ENCODE data around the gene PSMB2.
"Not testable (repeated sequence)": the region's sequence is repeated elsewhere in the genome, so short reads cannot be mapped to it uniquely, and the experiment has no call there.

PSMB2 gene

DNA sequence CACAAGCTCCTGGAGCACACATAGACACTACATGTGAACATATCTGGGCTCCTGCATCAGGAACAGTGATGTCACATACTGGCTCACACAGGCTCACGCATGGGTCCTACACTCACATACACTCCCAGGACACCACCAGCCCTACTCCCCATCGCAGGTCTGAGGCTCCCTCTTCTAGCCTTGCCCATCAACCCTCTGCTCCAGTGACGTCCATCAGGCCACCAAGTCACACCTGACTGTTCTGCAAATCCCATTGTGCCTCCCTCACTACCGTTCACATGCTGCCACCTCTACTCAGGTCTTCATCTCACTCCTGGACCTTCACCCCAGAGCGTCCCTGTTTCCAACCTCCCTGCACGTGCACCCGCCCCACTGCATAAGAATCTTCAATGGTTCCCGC is 50.1 kb downstream of the PSMB2 start:
- DNase-seq: no peak

DNA sequence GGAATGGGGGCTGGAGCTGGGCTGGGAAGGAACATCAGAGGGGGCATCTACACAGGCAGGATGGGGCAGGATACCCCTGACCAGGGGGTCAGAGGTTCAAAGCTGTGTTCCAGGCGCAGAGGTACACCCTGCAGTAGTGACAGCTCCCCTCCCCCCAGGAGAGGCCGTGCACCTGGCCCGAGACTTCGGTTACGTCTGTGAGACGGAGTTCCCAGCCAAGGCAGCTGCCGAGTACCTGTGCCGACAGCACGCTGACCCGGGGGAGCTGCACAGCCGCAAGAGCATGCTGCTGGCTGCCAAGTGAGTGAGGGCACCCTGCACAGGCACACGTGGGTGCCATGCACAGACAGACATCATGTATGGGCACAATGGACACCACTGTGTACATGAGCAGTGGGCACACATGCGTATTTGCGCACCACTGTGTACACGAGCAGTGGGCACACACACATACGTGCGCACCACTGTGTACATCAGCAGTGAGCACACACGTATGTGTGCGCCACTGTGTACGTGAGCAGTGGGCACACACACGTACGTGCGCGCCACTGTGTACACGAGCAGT is 50.8 kb downstream of the PSMB2 start:
- no peak for DNase-seq

DNA sequence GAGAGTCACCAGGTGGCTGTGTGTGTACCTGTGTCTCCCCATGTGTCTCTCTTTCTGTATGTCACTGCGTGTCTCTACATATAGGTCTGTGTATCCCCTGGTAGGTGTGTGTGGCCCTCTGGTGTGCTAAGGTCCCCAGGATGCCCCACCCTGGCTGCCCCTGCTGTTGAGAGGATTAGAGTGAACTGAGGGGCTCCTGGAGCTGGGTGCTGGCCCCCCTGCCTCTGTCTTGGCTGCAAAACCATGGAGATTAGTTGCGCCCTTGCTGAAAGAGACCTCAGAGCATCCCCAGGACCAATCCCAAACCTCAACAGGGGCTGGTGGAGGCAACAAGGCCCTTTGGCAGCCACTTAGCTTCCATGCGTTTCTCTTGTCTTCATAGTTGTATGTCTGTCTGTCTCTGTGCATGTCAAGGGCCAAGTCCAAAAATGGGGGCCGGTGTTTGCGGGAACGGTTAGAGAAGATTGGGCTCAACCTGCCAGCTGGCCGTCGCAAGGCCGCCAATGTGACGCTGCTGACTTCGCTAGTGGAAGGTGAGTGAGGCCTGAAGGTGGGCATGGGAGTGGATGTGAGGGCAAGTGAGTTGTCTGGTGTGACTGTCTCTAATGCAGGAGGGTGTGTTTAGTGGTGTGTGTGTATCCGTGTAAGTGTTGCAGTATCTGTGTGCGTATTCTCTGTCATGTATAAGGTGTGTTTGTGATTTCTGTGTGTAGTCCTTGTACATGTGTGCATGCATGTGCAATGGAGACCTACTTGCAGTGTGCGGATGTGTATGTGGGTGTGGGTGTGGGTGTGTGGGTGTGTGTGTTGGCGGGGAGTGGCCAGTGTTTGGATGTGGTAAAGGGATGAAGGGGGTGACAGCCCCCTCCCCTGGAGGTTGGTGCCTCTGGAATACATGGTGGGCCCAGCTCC is 51.6 kb downstream of the PSMB2 start:
- no peak for DNase-seq

DNA sequence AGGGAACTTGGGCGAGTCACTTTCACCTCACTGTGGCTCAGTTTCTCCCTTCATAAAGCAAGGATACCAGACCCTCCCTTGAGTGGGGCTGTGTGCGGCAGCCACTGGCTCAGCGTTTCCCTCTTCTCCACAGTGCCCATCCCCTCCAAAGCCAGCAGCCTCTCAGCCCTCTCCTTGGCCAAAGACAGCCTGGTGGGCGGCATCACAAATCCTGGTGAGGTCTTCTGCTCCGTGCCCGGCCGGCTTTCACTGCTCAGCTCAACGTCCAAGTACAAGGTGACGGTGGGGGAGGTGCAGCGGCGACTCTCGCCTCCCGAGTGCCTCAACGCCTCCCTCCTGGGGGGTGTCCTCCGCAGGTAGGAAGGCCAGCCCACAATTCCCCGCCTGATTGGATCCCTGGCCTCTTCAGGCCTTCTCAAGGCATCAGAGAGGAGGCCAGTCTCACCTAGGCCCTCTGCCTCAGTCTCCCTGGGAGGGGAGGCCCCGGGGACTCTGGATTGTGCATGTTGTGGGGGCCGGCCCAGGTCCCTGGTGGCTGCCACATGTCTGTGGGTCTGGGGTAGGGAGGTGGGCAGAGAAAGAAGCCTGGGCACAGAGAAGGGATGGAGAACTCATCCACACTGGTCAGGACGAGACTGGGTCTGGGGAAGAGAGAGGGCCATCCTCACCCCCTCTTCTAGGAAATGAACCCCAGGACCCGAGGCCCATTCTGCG is 53.0 kb downstream of the PSMB2 start:
- DNase-seq: no peak

DNA sequence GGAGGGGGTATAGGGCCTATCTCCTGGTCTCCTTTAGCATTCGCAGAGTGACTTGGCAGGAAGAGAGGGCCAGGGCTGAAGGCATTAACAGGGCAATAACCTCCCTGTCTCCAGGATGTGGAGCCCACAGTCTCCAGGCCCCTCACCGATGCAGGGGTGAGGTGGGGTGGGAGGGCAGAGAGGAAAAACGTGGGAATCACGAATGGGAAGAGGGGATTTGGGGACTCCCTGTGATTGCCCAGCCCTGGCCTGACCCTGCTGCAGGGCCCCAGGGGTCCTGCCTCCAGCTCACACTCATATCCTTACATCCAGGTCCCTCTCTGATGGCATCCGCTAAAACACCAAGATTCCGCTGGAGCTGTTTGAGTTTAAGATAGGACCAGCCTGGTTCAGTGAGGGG is 53.6 kb downstream of the PSMB2 start:
- DNase-seq: no peak

DNA sequence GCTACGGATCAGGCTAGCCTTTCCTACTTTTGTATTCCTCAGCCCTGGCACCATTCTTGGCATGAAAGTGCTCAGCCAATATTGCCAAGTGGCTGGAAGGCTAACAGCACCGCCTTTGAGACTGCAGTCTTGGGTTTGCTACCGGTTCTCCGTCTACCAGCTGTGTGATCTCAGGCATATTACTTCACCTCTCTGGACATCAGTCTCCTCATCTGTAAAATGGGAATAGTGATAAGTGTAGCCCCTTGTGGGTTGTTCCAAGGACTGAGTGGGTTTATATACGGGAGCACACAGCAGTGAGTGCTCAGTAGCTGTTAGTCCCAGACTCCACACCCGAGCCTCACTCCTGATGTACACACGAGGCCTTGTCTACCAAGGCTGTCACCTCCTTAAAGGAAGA is 54.5 kb downstream of the PSMB2 start:
- DNase-seq: no peak

DNA sequence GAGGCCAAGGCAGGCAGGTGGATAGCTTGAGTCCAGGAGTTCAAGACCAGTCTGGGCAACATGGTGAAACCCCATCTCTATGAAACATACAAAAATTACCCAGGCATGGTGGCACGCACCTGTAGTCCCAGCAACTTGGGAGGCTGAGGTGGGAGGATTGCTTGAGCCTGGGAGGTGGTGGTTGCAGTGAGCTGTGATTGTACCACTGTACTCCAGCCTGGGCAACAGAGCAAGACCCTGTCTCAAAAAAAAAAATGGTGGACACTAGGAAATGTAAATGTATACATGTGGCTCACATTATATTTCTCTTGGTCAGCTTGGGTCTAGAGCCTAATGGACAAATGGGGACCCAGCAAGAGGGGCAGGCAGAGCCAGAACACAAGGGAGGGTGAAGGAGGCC is 55.5 kb downstream of the PSMB2 start:
- DNase-seq: not testable (repeated sequence)

DNA sequence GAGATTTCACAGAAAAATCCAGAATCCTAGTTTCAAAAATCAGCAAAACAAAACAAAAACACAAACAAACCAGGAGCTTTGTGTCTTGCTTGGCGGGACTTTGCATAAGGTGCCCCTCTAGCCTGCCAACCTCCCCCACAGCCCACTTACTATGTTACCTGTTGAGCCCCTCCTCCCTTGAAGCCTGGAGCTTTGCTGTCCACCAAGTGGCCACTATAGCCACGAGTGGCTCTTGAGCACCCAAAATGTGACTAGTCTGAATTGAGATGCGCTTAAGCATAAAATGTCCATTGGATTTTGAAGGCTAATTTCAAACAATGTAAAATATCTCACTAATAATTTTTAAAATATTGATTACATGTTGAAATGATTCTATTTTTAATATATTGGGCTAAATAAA is 56.0 kb downstream of the PSMB2 start:
- no peak for DNase-seq

DNA sequence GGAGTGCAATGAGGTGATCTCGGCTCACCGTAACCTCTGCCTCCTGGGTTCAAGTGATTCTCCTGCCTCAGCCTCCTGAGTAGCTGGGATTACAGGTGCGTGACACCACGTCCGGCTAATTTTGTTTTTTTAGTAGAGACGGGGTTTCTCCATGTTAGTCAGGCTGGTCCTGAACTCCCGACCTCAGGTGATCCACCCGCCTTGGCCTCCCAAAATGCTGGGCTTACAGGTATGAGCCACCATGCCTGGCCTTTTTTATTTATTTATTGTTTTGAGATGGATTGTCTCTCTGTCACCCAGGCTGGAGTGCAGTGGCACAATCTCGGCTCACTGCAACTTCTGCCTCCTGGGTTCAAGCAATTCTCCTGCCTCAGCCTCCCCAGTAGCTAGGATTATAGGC is 59.7 kb downstream of the PSMB2 start:
- DNase-seq: not testable (repeated sequence)

DNA sequence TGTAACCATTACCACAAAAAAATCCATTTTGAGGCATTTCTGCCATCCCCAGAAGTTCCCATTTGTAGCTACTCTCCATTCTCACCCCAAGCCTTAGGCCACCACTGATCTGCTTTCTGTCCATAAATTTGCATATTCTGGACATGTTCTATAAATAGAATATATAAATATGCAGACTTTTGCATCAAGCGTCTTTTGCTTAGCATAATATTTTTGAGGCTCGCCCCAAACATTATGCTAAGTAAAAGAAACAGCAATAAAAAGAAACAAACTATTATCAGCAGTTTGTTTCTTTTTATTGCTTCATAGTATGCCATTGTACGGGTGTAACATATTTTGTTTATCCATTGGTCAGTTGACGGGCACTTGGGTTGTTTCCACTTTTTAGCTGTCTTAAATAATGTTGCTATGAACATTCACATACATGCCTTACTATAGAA is 60.4 kb downstream of the PSMB2 start:
- no peak for DNase-seq

DNA sequence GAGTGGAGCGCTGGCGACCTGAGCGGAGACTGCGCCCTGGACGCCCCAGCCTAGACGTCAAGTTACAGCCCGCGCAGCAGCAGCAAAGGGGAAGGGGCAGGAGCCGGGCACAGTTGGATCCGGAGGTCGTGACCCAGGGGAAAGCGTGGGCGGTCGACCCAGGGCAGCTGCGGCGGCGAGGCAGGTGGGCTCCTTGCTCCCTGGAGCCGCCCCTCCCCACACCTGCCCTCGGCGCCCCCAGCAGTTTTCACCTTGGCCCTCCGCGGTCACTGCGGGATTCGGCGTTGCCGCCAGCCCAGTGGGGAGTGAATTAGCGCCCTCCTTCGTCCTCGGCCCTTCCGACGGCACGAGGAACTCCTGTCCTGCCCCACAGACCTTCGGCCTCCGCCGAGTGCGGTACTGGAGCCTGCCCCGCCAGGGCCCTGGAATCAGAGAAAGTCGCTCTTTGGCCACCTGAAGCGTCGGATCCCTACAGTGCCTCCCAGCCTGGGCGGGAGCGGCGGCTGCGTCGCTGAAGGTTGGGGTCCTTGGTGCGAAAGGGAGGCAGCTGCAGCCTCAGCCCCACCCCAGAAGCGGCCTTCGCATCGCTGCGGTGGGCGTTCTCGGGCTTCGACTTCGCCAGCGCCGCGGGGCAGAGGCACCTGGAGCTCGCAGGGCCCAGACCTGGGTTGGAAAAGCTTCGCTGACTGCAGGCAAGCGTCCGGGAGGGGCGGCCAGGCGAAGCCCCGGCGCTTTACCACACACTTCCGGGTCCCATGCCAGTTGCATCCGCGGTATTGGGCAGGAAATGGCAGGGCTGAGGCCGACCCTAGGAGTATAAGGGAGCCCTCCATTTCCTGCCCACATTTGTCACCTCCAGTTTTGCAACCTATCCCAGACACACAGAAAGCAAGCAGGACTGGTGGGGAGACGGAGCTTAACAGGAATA is 64.0 kb downstream of the PSMB2 start:
- DNase-seq: peak; percentile 42

DNA sequence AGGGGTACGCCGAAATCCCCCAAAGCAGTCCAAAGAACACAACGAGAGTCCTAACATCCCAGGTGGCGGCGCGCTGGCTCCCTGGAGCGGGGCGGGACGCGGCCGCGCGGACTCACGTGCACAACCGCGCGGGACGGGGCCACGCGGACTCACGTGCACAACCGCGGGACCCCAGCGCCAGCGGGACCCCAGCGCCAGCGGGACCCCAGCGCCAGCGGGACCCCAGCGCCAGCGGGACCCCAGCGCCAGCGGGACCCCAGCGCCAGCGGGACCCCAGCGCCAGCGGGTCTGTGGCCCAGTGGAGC is 64.6 kb downstream of the PSMB2 start:
- DNase-seq: not testable (repeated sequence)

DNA sequence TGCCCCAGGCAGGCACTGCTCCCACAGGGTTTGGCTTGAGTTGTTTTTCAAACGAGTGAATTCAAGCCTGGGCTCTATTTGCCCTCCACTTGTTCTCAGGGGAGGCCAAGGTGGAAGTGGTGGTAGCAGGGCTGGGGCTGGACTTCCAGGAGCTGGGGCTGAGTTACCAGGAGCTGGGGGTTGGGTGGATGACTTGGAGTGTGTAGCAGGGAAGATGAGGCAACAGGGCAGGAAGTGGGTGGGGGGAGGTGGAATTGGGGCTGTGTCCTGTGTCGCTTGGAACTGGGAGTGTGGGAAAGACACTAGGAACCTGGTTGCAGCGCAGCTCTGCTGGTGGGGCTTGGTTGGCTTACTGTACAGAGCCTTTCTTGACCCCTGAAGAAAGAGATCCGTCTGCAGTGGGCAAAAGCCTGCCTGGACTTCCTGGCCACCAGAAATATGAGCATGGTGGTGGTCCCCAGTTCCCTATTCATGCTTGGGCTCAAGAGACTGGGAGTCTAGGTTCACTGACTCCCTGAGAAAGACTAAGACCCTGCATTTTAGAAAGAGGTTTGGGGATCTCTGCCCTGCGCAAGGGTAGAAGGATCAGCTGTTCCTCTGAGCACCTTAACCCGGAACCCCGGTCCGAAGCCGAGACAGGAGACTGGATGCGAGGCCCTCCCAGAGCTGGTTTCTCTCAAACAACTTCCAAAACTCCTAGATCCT is 65.1 kb downstream of the PSMB2 start:
- DNase-seq: no peak

DNA sequence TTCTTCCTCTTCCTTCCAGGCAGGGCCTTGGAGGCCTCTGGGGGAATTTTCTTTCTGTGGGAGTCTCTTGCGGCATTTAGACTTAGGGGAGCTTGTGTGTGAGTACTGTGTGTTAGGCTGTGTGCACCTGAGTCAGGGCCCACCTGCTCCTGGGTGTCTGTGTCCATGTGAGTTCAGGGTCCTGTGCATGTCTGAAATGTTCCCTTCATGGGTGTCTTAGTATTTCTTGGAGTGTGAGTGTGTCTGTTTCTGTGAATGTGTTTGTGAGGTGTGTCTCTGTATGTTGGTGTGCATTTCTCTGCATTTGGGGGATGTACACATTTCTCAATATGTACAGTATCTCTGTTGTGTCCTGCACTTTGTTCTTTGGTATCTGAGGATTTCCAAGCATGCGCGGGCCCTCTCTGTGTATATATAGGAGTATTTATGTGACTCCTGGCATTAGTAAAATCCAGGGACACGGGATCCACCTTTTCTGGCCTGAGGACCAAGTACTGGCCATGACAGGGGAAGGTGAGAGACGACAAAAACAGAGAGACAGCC is 65.8 kb downstream of the PSMB2 start:
- DNase-seq: no peak

DNA sequence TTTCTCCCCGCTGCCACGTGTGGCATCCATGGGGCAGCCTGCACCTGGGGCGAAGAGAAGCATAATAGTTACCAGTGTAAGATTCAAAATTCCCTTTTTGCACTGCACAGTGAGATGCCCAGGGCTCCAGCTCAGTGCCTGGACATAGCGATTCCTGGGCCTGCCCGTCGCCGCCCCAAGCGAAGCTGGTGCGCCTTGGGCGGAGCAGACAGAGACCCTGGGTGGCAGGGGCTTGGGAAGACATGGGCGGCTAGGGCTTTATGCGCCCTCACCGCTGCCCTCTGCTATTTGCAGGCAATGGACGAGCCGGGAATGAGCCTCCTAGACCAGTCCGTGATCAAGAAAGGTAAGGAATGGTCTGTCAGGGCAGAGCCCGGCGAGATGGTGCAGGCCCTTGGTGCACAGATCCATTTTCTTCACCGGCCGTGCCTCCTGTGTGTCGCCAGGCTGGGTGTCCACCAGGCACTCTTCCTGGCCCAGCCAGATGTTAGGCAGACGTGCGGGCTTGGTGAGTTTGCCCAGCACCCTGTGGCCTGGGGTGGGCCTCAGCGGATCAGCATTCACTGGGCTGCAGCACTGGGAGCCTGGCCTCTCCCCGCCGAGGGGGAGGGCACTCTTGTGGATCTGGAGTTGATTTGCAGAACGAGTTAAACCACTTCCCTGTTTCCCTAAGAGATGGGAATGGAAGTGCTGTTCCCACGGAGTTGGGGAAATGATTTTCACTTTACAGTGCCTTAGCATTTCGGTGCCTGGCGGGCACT is 66.5 kb downstream of the PSMB2 start:
- DNase-seq: no peak

DNA sequence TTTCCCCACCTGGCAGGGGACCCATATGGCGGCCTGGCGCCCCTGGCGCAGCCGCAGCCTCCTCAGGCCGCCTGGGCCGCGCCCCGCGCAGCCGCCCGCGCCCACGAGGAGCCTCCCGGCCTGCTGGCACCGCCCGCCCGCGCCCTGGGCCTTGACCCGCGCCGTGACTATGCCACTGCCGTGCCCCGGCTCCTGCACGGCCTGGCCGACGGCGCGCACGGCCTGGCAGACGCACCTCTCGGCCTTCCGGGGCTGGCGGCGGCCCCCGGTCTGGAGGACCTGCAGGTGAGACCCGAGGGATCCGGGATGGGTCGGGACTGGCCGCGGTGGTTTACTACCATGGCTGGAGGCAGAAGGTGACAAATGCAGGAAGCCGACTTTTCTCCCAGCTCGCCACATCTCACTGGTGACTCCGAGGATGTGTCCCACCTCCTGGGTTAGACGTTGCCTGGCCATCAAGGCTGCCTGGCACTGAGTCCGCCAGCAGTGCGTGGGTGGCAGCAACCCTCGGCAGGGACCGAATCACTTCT is 67.1 kb downstream of the PSMB2 start:
- DNase-seq: no peak

DNA sequence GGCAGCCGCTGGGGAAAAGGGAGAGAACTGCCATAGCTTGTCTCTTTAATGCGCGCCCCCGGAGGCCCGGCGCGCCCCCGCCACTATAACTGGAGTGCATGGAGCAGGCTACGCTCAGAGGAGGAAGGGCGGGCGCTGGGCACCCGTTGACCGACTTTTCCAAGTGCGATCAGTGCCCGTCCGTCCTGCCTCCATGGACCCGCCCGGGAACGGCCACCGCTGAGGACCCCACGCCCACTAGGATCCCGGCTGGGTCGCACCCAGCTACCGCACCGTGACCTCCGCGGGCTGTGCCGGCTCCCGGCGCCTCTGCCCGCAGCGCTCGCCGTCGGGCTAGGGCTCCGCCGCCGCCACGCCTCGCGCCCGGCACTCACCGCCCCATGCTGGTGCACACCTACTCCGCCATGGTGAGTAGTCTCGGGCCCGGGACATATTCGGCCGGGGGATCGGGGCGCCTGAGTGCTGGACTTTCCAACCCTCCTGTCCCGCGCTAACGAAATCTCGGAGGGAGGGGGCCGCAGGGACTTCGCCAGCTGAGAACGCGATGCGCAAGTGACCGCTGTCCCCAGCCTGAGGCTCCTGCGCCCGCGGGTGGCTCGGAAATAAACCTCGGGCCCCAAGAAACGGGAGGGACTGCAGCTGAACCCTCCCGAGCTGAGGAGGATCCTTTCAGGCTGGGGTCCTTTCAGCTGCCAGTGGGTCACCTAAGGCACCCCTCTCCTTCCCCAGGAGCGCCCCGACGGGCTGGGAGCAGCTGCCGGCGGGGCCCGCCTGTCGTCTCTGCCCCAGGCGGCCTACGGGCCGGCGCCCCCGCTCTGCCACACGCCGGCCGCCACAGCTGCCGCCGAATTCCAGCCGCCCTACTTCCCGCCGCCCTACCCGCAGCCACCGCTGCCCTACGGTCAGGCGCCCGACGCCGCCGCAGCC is 67.9 kb downstream of the PSMB2 start, which contains the start of gene TFAP2E:
Gene TFAP2E, plus strand, starts transcription at position 117 of the 927 bp plus-strand sequence. Its CDS starts 264 bp downstream, at position 381.
- DNase-seq: no peak

DNA sequence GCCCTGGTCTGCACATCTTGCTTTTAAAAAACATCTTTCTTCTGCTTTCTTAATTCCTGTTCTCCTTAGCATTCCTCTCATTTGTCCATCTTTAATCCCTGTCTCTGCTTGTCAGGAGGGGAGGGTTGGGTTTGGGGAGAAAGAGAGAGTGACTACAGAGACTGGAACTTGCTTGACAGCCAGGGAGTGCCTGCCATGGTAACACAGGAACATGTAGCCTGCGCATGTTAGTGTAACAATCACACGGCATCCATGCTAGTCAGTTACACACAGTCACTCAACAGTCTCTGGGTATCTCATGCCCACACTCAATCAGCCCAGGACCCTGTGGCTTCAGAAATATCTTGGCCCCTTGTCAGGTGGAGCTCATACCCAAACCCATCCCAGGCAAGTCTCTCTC is 69.0 kb downstream of the PSMB2 start:
- no peak for DNase-seq

DNA sequence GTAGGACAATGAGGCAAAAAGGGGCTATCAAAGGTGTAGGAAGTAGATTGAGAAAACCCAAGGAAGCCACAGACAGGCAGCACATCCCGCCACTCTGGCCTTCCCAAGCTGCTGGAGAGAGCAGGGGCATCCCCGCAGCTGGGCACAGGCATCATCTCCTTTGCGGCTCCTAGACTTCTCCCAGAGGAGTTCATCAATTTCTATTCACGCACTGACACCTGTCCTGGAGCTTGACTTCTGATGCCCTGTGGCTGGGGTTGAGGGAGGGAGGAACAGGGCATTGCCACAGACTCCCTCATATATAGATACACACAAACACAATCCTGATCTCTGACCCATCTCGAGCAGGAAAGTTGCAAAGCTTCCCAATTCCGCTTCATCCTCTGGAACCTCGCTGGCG is 70.1 kb downstream of the PSMB2 start:
- DNase-seq: no peak

Measured in stimulated activated naive CD4-positive, alpha-beta T cell treated with Interleukin-2 at 50 U/mL for 16 hours (primary cell).